Liver (tissue), 9 donors: ENCODE results near the gene MRC2. TPM values are rescaled to one million over a fixed set of nuclear protein-coding genes. Genes with fewer than 3 reads are reported as not detected.

Experiments
- DNase-seq: peaks from one replicate; pipeline ENCODE4 v3.0.0-alpha.2; 2017; ENCODE audit warnings: low spot score
- H3K27ac ChIP-seq, 2 donors: one replicate each; pipeline ENCODE4 v1.7.0; 2013; ENCODE audit warnings: inconsistent platforms in 2 of 2, low read length in 2 of 2, control low read depth in 1 of 2, low read depth in 1 of 2, mild to moderate bottlenecking in 1 of 2
- H3K27me3 ChIP-seq, 4 donors: one replicate each; pipeline versions ENCODE4 v1.6.1 to v1.7.0; 2013; ENCODE audit warnings: low read length in 3 of 4, inconsistent platforms in 1 of 4, mild to moderate bottlenecking in 1 of 4, moderate library complexity in 1 of 4; ENCODE audit not compliant: control insufficient read depth in 4 of 4, insufficient read depth in 4 of 4
- H3K36me3 ChIP-seq, 4 donors: one replicate each; pipeline versions ENCODE4 v1.6.1 to v1.7.0; 2013; ENCODE audit warnings: low read length in 3 of 4, mild to moderate bottlenecking in 3 of 4, low read depth in 1 of 4, moderate library complexity in 1 of 4; ENCODE audit not compliant: control insufficient read depth in 4 of 4, insufficient read depth in 3 of 4
- H3K4me1 ChIP-seq, 4 donors: one replicate each; pipeline versions ENCODE4 v1.6.1 to v1.7.0; 2013; ENCODE audit warnings: low read length in 3 of 4, mild to moderate bottlenecking in 3 of 4, moderate library complexity in 1 of 4; ENCODE audit not compliant: control insufficient read depth in 4 of 4, insufficient read depth in 4 of 4
- H3K4me3 ChIP-seq, 3 donors: one replicate each; pipeline versions ENCODE4 v1.6.1 to v1.7.0; 2013; ENCODE audit warnings: low read length in 3 of 3, control low read depth in 1 of 3, low read depth in 1 of 3, mild to moderate bottlenecking in 1 of 3
- H3K9ac ChIP-seq, 2 donors: one replicate each; pipeline ENCODE4 v1.7.0; 2013; ENCODE audit warnings: low read length in 2 of 2, mild to moderate bottlenecking in 2 of 2, moderate library complexity in 2 of 2, control low read depth in 1 of 2, low read depth in 1 of 2
- H3K9me3 ChIP-seq, 4 donors: one replicate each; pipeline versions ENCODE4 v1.6.1 to v1.7.0; 2013; ENCODE audit warnings: low read length in 3 of 4; ENCODE audit not compliant: control insufficient read depth in 4 of 4
- ATF3 ChIP-seq: IDR thresholded peaks from 2 replicates; pipeline ENCODE4 v1.6.1; 2016; ENCODE audit warnings: antibody characterized with exemption
- CTCF ChIP-seq: fragments of 150-350 bp; IDR thresholded peaks from 2 replicates; pipeline ENCODE4 v1.5.1; 2017; ENCODE audit warnings: improper control_type of control experiment, low read depth, low read length; ENCODE audit not compliant: missing input control
- EGR1 ChIP-seq, 2 donors: IDR thresholded peaks; 2 replicates each; pipeline ENCODE4 v1.6.1; 2016 to 2018; ENCODE audit warnings: antibody characterized with exemption in 2 of 2, low read depth in 2 of 2
- FOXA1 ChIP-seq: IDR thresholded peaks from 2 replicates; pipeline ENCODE4 v1.6.1; 2016; ENCODE audit warnings: antibody characterized with exemption
- FOXA2 ChIP-seq: IDR thresholded peaks from 2 replicates; pipeline ENCODE4 v1.6.1; 2016; ENCODE audit warnings: antibody characterized with exemption
- GABPA ChIP-seq, 2 donors: IDR thresholded peaks in 1 of 2; conservative IDR thresholded peaks in 1 of 2; 2 replicates each; pipeline ENCODE4 v1.6.1; 2016; ENCODE audit warnings: antibody characterized with exemption in 2 of 2, mild to moderate bottlenecking in 1 of 2, moderate library complexity in 1 of 2
- HNF4A ChIP-seq, 2 donors: conservative IDR thresholded peaks; 2 replicates each; pipeline ENCODE4 v1.6.1; 2016; ENCODE audit warnings: antibody characterized with exemption in 2 of 2, mild to moderate bottlenecking in 2 of 2
- HNF4G ChIP-seq: IDR thresholded peaks from 2 replicates; pipeline ENCODE4 v1.6.1; 2016; ENCODE audit warnings: antibody characterized with exemption
- JUND ChIP-seq, 2 donors: IDR thresholded peaks; 2 replicates each; pipeline ENCODE4 v1.6.1; 2016; ENCODE audit warnings: antibody characterized with exemption in 2 of 2
- MAX ChIP-seq: IDR thresholded peaks from 2 replicates; pipeline ENCODE4 v1.6.1; 2016; ENCODE audit warnings: antibody characterized with exemption
- NR2F2 ChIP-seq: IDR thresholded peaks from 2 replicates; pipeline ENCODE4 v1.6.1; 2016; ENCODE audit warnings: antibody characterized with exemption
- RAD21 ChIP-seq, 2 donors: IDR thresholded peaks; 2 replicates each; pipeline ENCODE4 v1.6.1; 2016; ENCODE audit warnings: antibody characterized with exemption in 2 of 2, mild to moderate bottlenecking in 2 of 2
- REST ChIP-seq: IDR thresholded peaks from 2 replicates; pipeline ENCODE4 v1.6.1; 2016; ENCODE audit warnings: antibody characterized with exemption, mild to moderate bottlenecking
- RXRA ChIP-seq, 2 donors: IDR thresholded peaks; 2 replicates each; pipeline ENCODE4 v1.6.1; 2017 to 2018; ENCODE audit warnings: antibody characterized with exemption in 2 of 2, mild to moderate bottlenecking in 1 of 2
- SP1 ChIP-seq: IDR thresholded peaks from 2 replicates; pipeline ENCODE4 v1.6.1; 2018; ENCODE audit warnings: antibody characterized with exemption, mild to moderate bottlenecking
- TAF1 ChIP-seq: conservative IDR thresholded peaks from 2 replicates; pipeline ENCODE4 v1.6.1; 2016; ENCODE audit warnings: antibody characterized with exemption, mild to moderate bottlenecking
- YY1 ChIP-seq: IDR thresholded peaks from 2 replicates; pipeline ENCODE4 v1.6.1; 2016; ENCODE audit warnings: antibody characterized with exemption, mild to moderate bottlenecking
- ZBTB33 ChIP-seq: IDR thresholded peaks from 2 replicates; pipeline ENCODE4 v1.6.1; 2016; ENCODE audit warnings: antibody characterized with exemption
- WGBS: extraction: QIAGEN DNeasy Blood & Tissue Kit; methylation state at CpG from one replicate; pipeline ENCODE4 v1.1.7; 2013; 5-methylcytosine and 5-hydroxymethylcytosine counted together
- polyA plus RNA-seq, 2 donors: library from polyadenylated mRNA; stranded (reverse) in 1 of 2; unstranded in 1 of 2; fragments of 200-250 nt in 1 of 2; fragments of >200 nt in 1 of 2; fragmentation: Nextera tagmentation in 1 of 2; extraction: Ambion mirVana in 1 of 2; gene quantifications; one replicate each; pipeline versions ENCODE4 v1.2.1 to v1.2.3, GENCODE V29; 2013 to 2015
- total RNA-seq, 2 donors: library from RNA; depleted of rRNA; stranded (reverse); fragments of >200 nt; gene quantifications; one replicate each; pipeline ENCODE4 v1.2.3, GENCODE V29; 2014
- donor health status: healthy.
- donor health status: healthy.
- donor health status: healthy.
- donor health status: healthy.
- donor health status: healthy.

The MRC2 gene
- total and polyA plus RNA-seq, 4 donors: 0.49 to 81.1 (median 2.8) TPM

DNA sequence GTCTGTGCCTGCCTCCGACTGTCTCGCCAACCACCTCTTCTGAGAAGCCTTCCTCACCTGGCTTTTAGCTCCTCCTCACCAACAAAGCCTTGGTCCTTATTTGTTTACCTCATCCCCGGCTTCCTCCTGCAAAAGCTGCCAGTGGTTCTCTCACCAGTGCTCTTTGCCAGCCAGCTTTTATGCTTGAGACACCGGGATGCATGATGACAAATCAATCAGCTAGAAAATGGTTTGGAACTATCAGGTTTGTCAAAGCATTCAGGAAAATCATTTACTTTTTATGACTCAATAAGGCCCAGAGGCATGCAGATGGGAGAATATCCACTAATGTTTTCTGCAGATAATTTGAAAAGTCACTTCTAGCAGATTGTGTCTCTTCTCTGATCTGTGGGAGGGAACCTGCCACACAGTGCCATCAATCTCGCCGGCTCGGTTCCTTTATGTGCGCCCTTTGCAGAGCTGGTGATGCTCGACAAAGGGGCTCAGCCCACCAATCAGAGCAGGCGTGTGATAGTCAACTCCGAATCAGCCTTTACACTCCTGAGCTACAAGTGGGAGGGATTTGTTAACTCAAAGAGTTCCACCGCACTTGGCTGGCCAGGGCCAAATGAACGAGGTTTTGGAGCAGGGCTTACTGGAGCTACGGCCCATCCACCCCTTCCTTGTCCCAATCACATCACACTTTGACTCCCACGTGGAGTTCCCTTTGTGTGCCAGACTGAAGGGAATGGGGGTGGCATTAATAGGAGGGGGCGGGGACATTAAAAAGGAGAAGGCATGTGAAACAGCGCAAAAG lies 85.8 kb downstream of the MRC2 start:
- DNase-seq: no peak
- TF ChIP-seq GABPA (IDR thresholded peaks at IDR 0.05 in 1 of 2, conservative IDR thresholded peaks at IDR 0.05 in 1 of 2): no peak
- TF ChIP-seq RAD21 (IDR thresholded peaks at IDR 0.05): no peak
- TF ChIP-seq FOXA2: no peak
- no peak for TF ChIP-seq JUND (IDR thresholded peaks at IDR 0.05)
- no peak for TF ChIP-seq SP1
- TF ChIP-seq TAF1: no peak
- TF ChIP-seq EGR1 (IDR thresholded peaks at IDR 0.05; ENCODE audit: low read depth in 2 of 2): no peak
- no peak for TF ChIP-seq REST
- no peak for TF ChIP-seq CTCF
- no peak for TF ChIP-seq HNF4G
- no peak for TF ChIP-seq NR2F2
- no peak for TF ChIP-seq RXRA (IDR thresholded peaks at IDR 0.05)
- TF ChIP-seq MAX: no peak
- no peak for TF ChIP-seq ATF3
- no peak for TF ChIP-seq FOXA1
- no peak for TF ChIP-seq HNF4A (conservative IDR thresholded peaks at IDR 0.05)
- TF ChIP-seq YY1: no peak
- TF ChIP-seq ZBTB33: no peak
- WGBS: 82% methylated on average over 17 of the region's 17 CpGs

More for the DNA sequence above, 85.8 kb downstream of the MRC2 start:
- Histone ChIP-seq H3K36me3 (no peaks in the 10 kb centered on the region), H3K9me3 (peaks cover 0 to 7% (median 3%) of the 10 kb centered on the region in 4 donors), H3K27ac (no peak overlapping the region), H3K4me1 (no peaks in the 10 kb centered on the region), H3K4me3 (no peak overlapping the region), H3K9ac (no peak overlapping the region), H3K27me3 (peaks cover 0 to 4% (median 0%) of the 10 kb centered on the region in 4 donors)
